GM04503 (cell line): Measurements from ENCODE around the gene RPP40.
"Not testable (repeated sequence)": the region's sequence is repeated elsewhere in the genome, so short reads cannot be mapped to it uniquely, and the experiment has no call there.

ENCODE experiments used
- DNase-seq: peaks from one replicate; pipeline ENCODE4 v3.0.0-alpha.2; 2012; ENCODE audit warnings: low read depth

RPP40 gene

GRCh38 chr6:5014072-5014561, 10.3 kb upstream of the RPP40 start:
- DNase-seq, result no peak

- no peak for DNase-seq
These were observed 8.7 kb upstream of the RPP40 start for GRCh38 chr6:5012519-5012918.

GRCh38 chr6:5011346-5011745, 7.5 kb upstream of the RPP40 start:
- DNase-seq, result no peak

- DNase-seq, result no peak
These were observed 3.7 kb upstream of the RPP40 start for GRCh38 chr6:5007531-5007930.

- no peak for DNase-seq
These were observed 2.4 kb upstream of the RPP40 start for GRCh38 chr6:5006222-5006621.

- DNase-seq, result not testable (repeated sequence)
These were observed 1.2 kb upstream of the RPP40 start for GRCh38 chr6:5005038-5005433.

- DNase-seq, result peak; percentile 11
These were observed 668 bp upstream of the RPP40 start for GRCh38 chr6:5004373-5005037.

- DNase-seq, result no peak
These were observed 4.3 kb downstream of the RPP40 start for GRCh38 chr6:4999586-4999985.

GRCh38 chr6:4997862-4998261, 6.0 kb downstream of the RPP40 start:
- no peak for DNase-seq

GRCh38 chr6:4994741-4995140, 9.1 kb downstream of the RPP40 start:
- DNase-seq, result no peak

GRCh38 chr6:4987432-4987831, 16.4 kb downstream of the RPP40 start:
- DNase-seq, result no peak

GRCh38 chr6:4986999-4987398, 16.8 kb downstream of the RPP40 start:
- no peak for DNase-seq

- DNase-seq, result no peak
These were observed 20.5 kb downstream of the RPP40 start for GRCh38 chr6:4983322-4983721.

GRCh38 chr6:4981761-4982160, 22.1 kb downstream of the RPP40 start:
- no peak for DNase-seq

GRCh38 chr6:4979426-4979825, 24.4 kb downstream of the RPP40 start:
- no peak for DNase-seq

- DNase-seq, result no peak
These were observed 26.4 kb downstream of the RPP40 start for GRCh38 chr6:4977468-4977867.

- DNase-seq, result no peak
These were observed 28.3 kb downstream of the RPP40 start for GRCh38 chr6:4975506-4975905.

GRCh38 chr6:4974962-4975361, 28.9 kb downstream of the RPP40 start:
- DNase-seq, result no peak

- DNase-seq, result no peak
These were observed 29.7 kb downstream of the RPP40 start for GRCh38 chr6:4973982-4974745.

GRCh38 chr6:4973415-4973814, 30.4 kb downstream of the RPP40 start:
- DNase-seq, result no peak

- no peak for DNase-seq
These were observed 31.4 kb downstream of the RPP40 start for GRCh38 chr6:4972438-4972837.

- no peak for DNase-seq
These were observed 32.0 kb downstream of the RPP40 start for GRCh38 chr6:4971851-4972250.

- no peak for DNase-seq
These were observed 33.0 kb downstream of the RPP40 start for GRCh38 chr6:4970739-4971395.
